Mesodermal cell (in vitro differentiated cells): ENCODE data around the gene CADM2.

Experiments
- H3K27ac ChIP-seq: 2 replicates; pipeline ENCODE4 v1.7.0; 2013; ENCODE audit warnings: mild to moderate bottlenecking, low read depth, low read length, moderate library complexity; ENCODE audit not compliant: severe bottlenecking
- H3K36me3 ChIP-seq: 2 replicates; pipeline ENCODE4 v1.7.1; 2013; ENCODE audit warnings: mild to moderate bottlenecking, low read length, moderate library complexity; ENCODE audit not compliant: control insufficient read depth, insufficient read depth
- H3K4me1 ChIP-seq: one replicate; pipeline ENCODE4 v1.7.1; 2013; ENCODE audit warnings: mild to moderate bottlenecking, low read length; ENCODE audit not compliant: insufficient read depth, control insufficient read depth, poor library complexity, severe bottlenecking
- H3K4me3 ChIP-seq: 2 replicates; pipeline ENCODE4 v1.7.0; 2013; ENCODE audit warnings: low read length, control low read depth, mild to moderate bottlenecking; ENCODE audit not compliant: insufficient read depth, poor library complexity, severe bottlenecking; ENCODE audit errors: extremely low read depth
- H3K9me3 ChIP-seq: 2 replicates; pipeline ENCODE4 v1.7.1; 2013; ENCODE audit warnings: mild to moderate bottlenecking, low read length, moderate library complexity; ENCODE audit not compliant: control insufficient read depth
- WGBS, 2 experiments: methylation state at CpG; one replicate each; pipeline ENCODE4 v1.1.5; 2013; ENCODE audit warnings: missing lambda C conversion rate in 2 of 2; ENCODE audit not compliant: insufficient coverage in 2 of 2; 5-methylcytosine and 5-hydroxymethylcytosine counted together

Gene CADM2

GRCh38 chr3:85370341-85370740 lies 411.6 kb downstream of the CADM2 start:
- Histone ChIP-seq H3K4me1 (no peaks in the 10 kb centered on the region), H3K4me3 (no peak overlapping the region), H3K36me3 (no peaks in the 10 kb centered on the region), H3K27ac (no peak overlapping the region), H3K9me3 (no peaks in the 10 kb centered on the region)
- 90% methylated on average over 2 of the region's 4 CpGs; no CpG with 5 or more reads in 1 of the 2 experiments for WGBS, 2 experiments

GRCh38 chr3:85376131-85376530 lies 417.3 kb downstream of the CADM2 start:
- no peaks in the 10 kb centered on the region for H3K36me3 ChIP-seq
- no peak overlapping the region for H3K4me3 ChIP-seq
- no peaks in the 10 kb centered on the region for H3K4me1 ChIP-seq
- no peak overlapping the region for H3K27ac ChIP-seq
- no peaks in the 10 kb centered on the region for H3K9me3 ChIP-seq

GRCh38 chr3:85377115-85377514 lies 418.3 kb downstream of the CADM2 start:
- 80 to 100% methylated on average over 1 of the region's 3 CpGs for WGBS, 2 experiments
- Histone ChIP-seq H3K9me3 (no peaks in the 10 kb centered on the region), H3K36me3 (no peaks in the 10 kb centered on the region)

GRCh38 chr3:85384372-85384771 lies 425.6 kb downstream of the CADM2 start:
- Histone ChIP-seq H3K4me1 (no peaks in the 10 kb centered on the region), H3K36me3 (no peaks in the 10 kb centered on the region), H3K27ac (no peak overlapping the region), H3K4me3 (no peak overlapping the region), H3K9me3 (no peaks in the 10 kb centered on the region)
- WGBS, 2 experiments: 91 to 100% methylated on average over 6 to 7 of the region's 13 CpGs

More at GRCh38 chr3:85377115-85377514, 418.3 kb downstream of the CADM2 start:
- Histone ChIP-seq H3K27ac (no peak overlapping the region), H3K4me1 (no peaks in the 10 kb centered on the region), H3K4me3 (no peak overlapping the region)

- Histone ChIP-seq H3K36me3 (no peaks in the 10 kb centered on the region), H3K4me1 (no peaks in the 10 kb centered on the region), H3K9me3 (no peaks in the 10 kb centered on the region), H3K27ac (no peak overlapping the region), H3K4me3 (no peak overlapping the region)
- WGBS, 2 experiments: 88 to 91% methylated on average over 4 to 5 of the region's 6 CpGs
Measured at GRCh38 chr3:85387913-85388505, 429.2 kb downstream of the CADM2 start.

GRCh38 chr3:85394424-85394823 lies 435.6 kb downstream of the CADM2 start:
- H3K4me1 ChIP-seq: no peaks in the 10 kb centered on the region
- no peak overlapping the region for H3K4me3 ChIP-seq
- no peaks in the 10 kb centered on the region for H3K36me3 ChIP-seq
- no peaks in the 10 kb centered on the region for H3K9me3 ChIP-seq
- H3K27ac ChIP-seq: no peak overlapping the region
- no CpG with 5 or more reads among the region's 1 CpG for WGBS, 2 experiments

GRCh38 chr3:85397434-85397833 lies 438.6 kb downstream of the CADM2 start:
- 80% methylated on average over 1 of the region's 2 CpGs; no CpG with 5 or more reads in 1 of the 2 experiments for WGBS, 2 experiments
- H3K4me3 ChIP-seq: no peak overlapping the region
- H3K27ac ChIP-seq: no peak overlapping the region
- no peaks in the 10 kb centered on the region for H3K4me1 ChIP-seq
- H3K9me3 ChIP-seq: no peaks in the 10 kb centered on the region
- H3K36me3 ChIP-seq: no peaks in the 10 kb centered on the region

GRCh38 chr3:85426121-85426520 lies 467.3 kb downstream of the CADM2 start:
- Histone ChIP-seq H3K27ac (no peak overlapping the region), H3K36me3 (no peaks in the 10 kb centered on the region), H3K9me3 (no peaks in the 10 kb centered on the region), H3K4me3 (no peak overlapping the region), H3K4me1 (no peaks in the 10 kb centered on the region)
- 79 to 82% methylated on average over 2 to 3 of the region's 4 CpGs for WGBS, 2 experiments

GRCh38 chr3:85427467-85427866 lies 468.7 kb downstream of the CADM2 start:
- H3K4me3 ChIP-seq: no peak overlapping the region
- H3K27ac ChIP-seq: no peak overlapping the region
- H3K9me3 ChIP-seq: no peaks in the 10 kb centered on the region
- WGBS, 2 experiments: no CpG with 5 or more reads among the region's 1 CpG
- H3K4me1 ChIP-seq: peaks cover 7% of the 10 kb centered on the region
- H3K36me3 ChIP-seq: no peaks in the 10 kb centered on the region

GRCh38 chr3:85432081-85432480 lies 473.3 kb downstream of the CADM2 start:
- Histone ChIP-seq H3K4me1 (peaks cover 8% of the 10 kb centered on the region), H3K36me3 (no peaks in the 10 kb centered on the region)

GRCh38 chr3:85433319-85433718 lies 474.5 kb downstream of the CADM2 start:
- H3K4me3 ChIP-seq: no peak overlapping the region
- peaks cover 3% of the 10 kb centered on the region for H3K9me3 ChIP-seq
- H3K27ac ChIP-seq: no peak overlapping the region
- 92% methylated on average over 1 of the region's 2 CpGs; no CpG with 5 or more reads in 1 of the 2 experiments for WGBS, 2 experiments
- no peaks in the 10 kb centered on the region for H3K36me3 ChIP-seq
- peaks cover 8% of the 10 kb centered on the region for H3K4me1 ChIP-seq

More at GRCh38 chr3:85432081-85432480, 473.3 kb downstream of the CADM2 start:
- WGBS, 2 experiments: 83% methylated on average over 1 to 2 of the region's 5 CpGs
- Histone ChIP-seq H3K4me3 (no peak overlapping the region), H3K27ac (no peak overlapping the region), H3K9me3 (peaks cover 3% of the 10 kb centered on the region)
